HG03460 (cell line): ENCODE data around the gene GNG3.

Source experiments
- ATAC-seq: cut with Tn5 transposase; IDR thresholded peaks from one replicate; pipeline ENCODE4 v1.9.1; 2021; ENCODE audit not compliant: unreplicated experiment

The GNG3 gene

GRCh38 chr11:62755086-62755615, 47.7 kb downstream of the GNG3 start:
- no peak for ATAC-seq

DNA sequence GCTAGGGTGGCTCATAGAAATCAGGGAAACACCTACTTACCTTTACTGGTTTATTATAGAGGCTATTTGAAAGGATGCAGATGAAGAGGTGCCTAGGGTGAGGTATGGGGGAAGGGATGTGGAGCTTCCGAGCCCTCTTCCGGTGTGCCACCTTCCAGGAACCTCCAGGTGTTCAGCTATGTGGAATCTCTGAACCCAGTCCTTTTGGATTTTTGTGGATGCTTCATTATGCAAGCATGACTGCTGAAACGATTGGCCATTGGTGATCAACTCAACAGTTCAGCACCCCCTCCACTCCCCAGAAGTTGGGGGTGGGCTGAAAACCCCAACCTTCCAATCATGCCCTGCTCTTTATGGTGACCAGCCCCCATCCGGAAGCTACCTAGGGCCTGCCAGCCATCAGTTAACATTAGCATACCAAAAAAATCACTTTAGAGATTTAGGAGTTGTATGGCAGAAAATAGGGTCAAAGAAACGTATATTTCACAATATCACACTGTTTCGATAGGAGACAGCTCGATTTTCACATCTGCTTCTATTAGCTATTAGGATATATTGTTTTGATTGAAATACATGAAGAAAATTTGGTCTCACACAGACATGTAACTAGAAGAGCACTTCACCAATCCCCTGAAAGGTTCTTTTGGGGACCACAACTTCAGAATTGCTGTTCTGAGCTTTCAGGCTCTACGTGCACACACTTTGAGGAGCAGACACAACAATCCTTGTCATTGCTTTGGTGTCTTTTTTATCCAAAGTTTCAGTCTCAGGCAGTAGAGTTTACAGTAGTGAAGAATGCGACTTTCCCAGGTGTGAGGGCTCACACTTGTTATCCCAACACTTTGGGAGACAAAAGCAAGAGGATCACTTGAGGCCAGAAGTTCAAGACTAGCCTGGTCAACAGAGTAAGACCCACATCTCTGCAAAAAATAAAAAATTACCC, 50.6 kb downstream of the GNG3 start:
- ATAC-seq: no peak
